Osteoblast (primary cell): Measurements from ENCODE around the gene PLIN5. TPM values are rescaled to one million over a fixed set of nuclear protein-coding genes. Genes with fewer than 3 reads are reported as not detected.

Source experiments
- DNase-seq: peaks from one replicate; pipeline ENCODE4 v3.0.0; 2011; ENCODE audit warnings: low spot score, mixed read lengths; ENCODE audit not compliant: insufficient read length; ENCODE audit errors: missing footprints
- H2AFZ ChIP-seq: 2 replicates; pipeline ENCODE4 v1.6.0; 2011; ENCODE audit warnings: mild to moderate bottlenecking, low read length
- H3K27ac ChIP-seq: 2 replicates; pipeline ENCODE4 v1.5.1; 2011; ENCODE audit warnings: mild to moderate bottlenecking, low read depth, low read length, moderate library complexity
- H3K27me3 ChIP-seq: 2 replicates; pipeline ENCODE4 v1.6.0; 2012; ENCODE audit warnings: mild to moderate bottlenecking, control low read depth, inconsistent platforms, low read length, moderate library complexity; ENCODE audit not compliant: insufficient read depth
- H3K36me3 ChIP-seq: 2 replicates; pipeline ENCODE4 v1.5.1; 2011; ENCODE audit warnings: mild to moderate bottlenecking, low read length, control low read depth, moderate library complexity; ENCODE audit not compliant: insufficient read depth
- H3K4me1 ChIP-seq: 2 replicates; pipeline ENCODE4 v1.5.1; 2011; ENCODE audit warnings: mild to moderate bottlenecking, low read length, control low read depth, moderate library complexity; ENCODE audit not compliant: insufficient read depth
- H3K4me2 ChIP-seq: 2 replicates; pipeline ENCODE4 v1.6.0; 2011; ENCODE audit warnings: mild to moderate bottlenecking, low read length; ENCODE audit not compliant: insufficient read depth
- H3K4me3 ChIP-seq: fragments of 200-600 bp; sonication (generic); 3 replicates; pipeline ENCODE4 v1.5.1; 2012; ENCODE audit warnings: mild to moderate bottlenecking, low read length, inconsistent platforms; ENCODE audit not compliant: insufficient read depth
- H3K79me2 ChIP-seq: 2 replicates; pipeline ENCODE4 v1.6.0; 2012; ENCODE audit warnings: mild to moderate bottlenecking, low read length, control low read depth, inconsistent platforms; ENCODE audit not compliant: insufficient read depth
- H3K9me3 ChIP-seq: 2 replicates; pipeline ENCODE4 v1.5.1; 2011; ENCODE audit warnings: low read depth, low read length, control low read depth
- H4K20me1 ChIP-seq: 2 replicates; pipeline ENCODE4 v1.6.0; 2012; ENCODE audit warnings: mild to moderate bottlenecking, low read length, control low read depth; ENCODE audit not compliant: insufficient read depth
- CTCF ChIP-seq: IDR thresholded peaks from 2 replicates; pipeline ENCODE4 v1.5.1; 2011; ENCODE audit warnings: mild to moderate bottlenecking, low read depth, low read length, moderate library complexity; ENCODE audit errors: extremely low read depth
- total RNA-seq: library from RNA; depleted of rRNA; stranded (reverse); fragments of >200 nt; gene quantifications from 2 replicates; pipeline ENCODE4 v1.2.3, GENCODE V29; 2012

Gene PLIN5
- total RNA-seq, 1 donor, result 0.36 TPM

GRCh38 chr19:4495471-4495870 lies 39.6 kb downstream of the PLIN5 start:
- Histone ChIP-seq H3K79me2 (no peaks in the 10 kb centered on the region), H3K9me3 (no peaks in the 10 kb centered on the region), H3K4me3 (no peak overlapping the region), H2AFZ (no peak overlapping the region), H3K36me3 (peaks cover 46% of the 10 kb centered on the region), H4K20me1 (peaks cover 4% of the 10 kb centered on the region), H3K4me1 (no peaks in the 10 kb centered on the region), H3K4me2 (no peak overlapping the region), H3K27ac (no peak overlapping the region), H3K27me3 (no peaks in the 10 kb centered on the region)
- TF ChIP-seq CTCF, result no peak
- peak; percentile 84 for DNase-seq

- Histone ChIP-seq H3K79me2 (no peaks in the 10 kb centered on the region), H3K27ac (no peak overlapping the region), H2AFZ (no peak overlapping the region), H4K20me1 (peaks cover 4% of the 10 kb centered on the region), H3K4me3 (no peak overlapping the region), H3K9me3 (no peaks in the 10 kb centered on the region), H3K4me2 (no peak overlapping the region), H3K4me1 (no peaks in the 10 kb centered on the region), H3K27me3 (no peaks in the 10 kb centered on the region), H3K36me3 (peaks cover 50% of the 10 kb centered on the region)
- no peak for TF ChIP-seq CTCF
- peak; percentile 26 for DNase-seq
Measured at GRCh38 chr19:4494691-4495064, 40.3 kb downstream of the PLIN5 start.

GRCh38 chr19:4493929-4494690 lies 40.9 kb downstream of the PLIN5 start:
- H3K4me3 ChIP-seq, result no peak overlapping the region
- no peak overlapping the region for H3K4me2 ChIP-seq
- DNase-seq, result peak; percentile 75
- no peak for TF ChIP-seq CTCF
- no peaks in the 10 kb centered on the region for H3K4me1 ChIP-seq
- H3K36me3 ChIP-seq, result peaks cover 50% of the 10 kb centered on the region
- H3K27ac ChIP-seq, result no peak overlapping the region
- no peak overlapping the region for H2AFZ ChIP-seq
- no peaks in the 10 kb centered on the region for H3K27me3 ChIP-seq
- no peaks in the 10 kb centered on the region for H3K9me3 ChIP-seq
- no peaks in the 10 kb centered on the region for H3K79me2 ChIP-seq
- peaks cover 4% of the 10 kb centered on the region for H4K20me1 ChIP-seq

GRCh38 chr19:4493104-4493928 lies 41.7 kb downstream of the PLIN5 start:
- Histone ChIP-seq H2AFZ (no peak overlapping the region), H3K36me3 (peaks cover 49% of the 10 kb centered on the region), H3K79me2 (no peaks in the 10 kb centered on the region), H3K27ac (no peak overlapping the region), H4K20me1 (peaks cover 4% of the 10 kb centered on the region), H3K27me3 (no peaks in the 10 kb centered on the region), H3K4me3 (no peak overlapping the region), H3K4me1 (no peaks in the 10 kb centered on the region), H3K9me3 (no peaks in the 10 kb centered on the region), H3K4me2 (no peak overlapping the region)
- TF ChIP-seq CTCF, result no peak
- DNase-seq, result peak; percentile 78
